Endothelial cell of umbilical vein (primary cell): ENCODE data around the gene RCAN3.

Experiments
- EZH2 ChIP-seq: IDR thresholded peaks from 2 replicates; pipeline ENCODE4 v1.6.1; 2012; ENCODE audit warnings: borderline replicate concordance, low read depth, mild to moderate bottlenecking, moderate library complexity, low read length, inconsistent platforms; ENCODE audit not compliant: severe bottlenecking
- FOS ChIP-seq: IDR thresholded peaks from 2 replicates; pipeline ENCODE4 v1.6.1; 2011; ENCODE audit warnings: mild to moderate bottlenecking, low read length, moderate library complexity, borderline replicate concordance; ENCODE audit not compliant: insufficient read depth
- GATA2 ChIP-seq: IDR thresholded peaks from 2 replicates; pipeline ENCODE4 v1.7.0; 2011; ENCODE audit warnings: low read depth, mild to moderate bottlenecking, moderate library complexity, mixed read lengths, low read length; ENCODE audit not compliant: insufficient read length, insufficient read depth
- JUN ChIP-seq: IDR thresholded peaks from 2 replicates; pipeline ENCODE4 v1.6.1; 2011; ENCODE audit warnings: borderline replicate concordance, low read depth; ENCODE audit not compliant: insufficient read length, insufficient read depth
- MYC ChIP-seq: IDR thresholded peaks from one replicate; pipeline ENCODE4 v1.6.1; 2011; ENCODE audit warnings: mild to moderate bottlenecking, low read depth, low read length
- POLR2A ChIP-seq: IDR thresholded peaks from 2 replicates; pipeline ENCODE4 v1.6.1; 2012; ENCODE audit warnings: low read depth, mild to moderate bottlenecking, control low read depth, low read length
- POLR2AphosphoS5 ChIP-seq: IDR thresholded peaks from 2 replicates; pipeline ENCODE4 v1.6.1; 2012; ENCODE audit warnings: low read depth, mild to moderate bottlenecking, control low read depth, low read length, moderate library complexity; ENCODE audit not compliant: insufficient read depth
- TF ChIP-seq, protein P1 (sequence below), 2 donors: IDR thresholded peaks; 1 replicate in 1 of 2; 2 replicates in 1 of 2; pipeline ENCODE4 v1.5.1; 2011; ENCODE audit warnings: low read length in 2 of 2, mild to moderate bottlenecking in 2 of 2, moderate library complexity in 2 of 2, control low read depth in 1 of 2, inconsistent platforms in 1 of 2, low read depth in 1 of 2; ENCODE audit not compliant: insufficient read depth in 1 of 2; ENCODE audit errors: extremely low read depth in 1 of 2
- TF ChIP-seq, protein P2 (sequence below): IDR thresholded peaks from 2 replicates; pipeline ENCODE4 v1.6.1; 2011; ENCODE audit not compliant: insufficient read depth, insufficient read length

GRCh38 chr1:24525606-24526005, 23.0 kb downstream of the RCAN3 start:
- TF ChIP-seq, protein P1, sequence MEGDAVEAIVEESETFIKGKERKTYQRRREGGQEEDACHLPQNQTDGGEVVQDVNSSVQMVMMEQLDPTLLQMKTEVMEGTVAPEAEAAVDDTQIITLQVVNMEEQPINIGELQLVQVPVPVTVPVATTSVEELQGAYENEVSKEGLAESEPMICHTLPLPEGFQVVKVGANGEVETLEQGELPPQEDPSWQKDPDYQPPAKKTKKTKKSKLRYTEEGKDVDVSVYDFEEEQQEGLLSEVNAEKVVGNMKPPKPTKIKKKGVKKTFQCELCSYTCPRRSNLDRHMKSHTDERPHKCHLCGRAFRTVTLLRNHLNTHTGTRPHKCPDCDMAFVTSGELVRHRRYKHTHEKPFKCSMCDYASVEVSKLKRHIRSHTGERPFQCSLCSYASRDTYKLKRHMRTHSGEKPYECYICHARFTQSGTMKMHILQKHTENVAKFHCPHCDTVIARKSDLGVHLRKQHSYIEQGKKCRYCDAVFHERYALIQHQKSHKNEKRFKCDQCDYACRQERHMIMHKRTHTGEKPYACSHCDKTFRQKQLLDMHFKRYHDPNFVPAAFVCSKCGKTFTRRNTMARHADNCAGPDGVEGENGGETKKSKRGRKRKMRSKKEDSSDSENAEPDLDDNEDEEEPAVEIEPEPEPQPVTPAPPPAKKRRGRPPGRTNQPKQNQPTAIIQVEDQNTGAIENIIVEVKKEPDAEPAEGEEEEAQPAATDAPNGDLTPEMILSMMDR (IDR thresholded peaks at IDR 0.05; ENCODE audit: extremely low read depth in 1 of 2, insufficient read depth in 1 of 2, low read depth in 1 of 2, low read length in 2 of 2): no peak
- TF ChIP-seq POLR2AphosphoS5: no peak
- no peak for TF ChIP-seq POLR2A
- TF ChIP-seq JUN: no peak
- no peak for TF ChIP-seq EZH2
- TF ChIP-seq, protein P2, sequence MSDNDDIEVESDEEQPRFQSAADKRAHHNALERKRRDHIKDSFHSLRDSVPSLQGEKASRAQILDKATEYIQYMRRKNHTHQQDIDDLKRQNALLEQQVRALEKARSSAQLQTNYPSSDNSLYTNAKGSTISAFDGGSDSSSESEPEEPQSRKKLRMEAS: no peak
- TF ChIP-seq MYC: no peak
- TF ChIP-seq GATA2: no peak
- no peak for TF ChIP-seq FOS
